C1 segment of cervical spinal cord (tissue), 14 donors: ENCODE measurements around the gene LRRC74B.
"Not testable (repeated sequence)": the region's sequence is repeated elsewhere in the genome, so short reads cannot be mapped to it uniquely, and the experiment has no call there.

Experiments used
- DNase-seq, 14 donors: peaks; one replicate each; lab custom pipeline; 2025; lab: John Stamatoyannopoulos, UW

LRRC74B gene

DNA sequence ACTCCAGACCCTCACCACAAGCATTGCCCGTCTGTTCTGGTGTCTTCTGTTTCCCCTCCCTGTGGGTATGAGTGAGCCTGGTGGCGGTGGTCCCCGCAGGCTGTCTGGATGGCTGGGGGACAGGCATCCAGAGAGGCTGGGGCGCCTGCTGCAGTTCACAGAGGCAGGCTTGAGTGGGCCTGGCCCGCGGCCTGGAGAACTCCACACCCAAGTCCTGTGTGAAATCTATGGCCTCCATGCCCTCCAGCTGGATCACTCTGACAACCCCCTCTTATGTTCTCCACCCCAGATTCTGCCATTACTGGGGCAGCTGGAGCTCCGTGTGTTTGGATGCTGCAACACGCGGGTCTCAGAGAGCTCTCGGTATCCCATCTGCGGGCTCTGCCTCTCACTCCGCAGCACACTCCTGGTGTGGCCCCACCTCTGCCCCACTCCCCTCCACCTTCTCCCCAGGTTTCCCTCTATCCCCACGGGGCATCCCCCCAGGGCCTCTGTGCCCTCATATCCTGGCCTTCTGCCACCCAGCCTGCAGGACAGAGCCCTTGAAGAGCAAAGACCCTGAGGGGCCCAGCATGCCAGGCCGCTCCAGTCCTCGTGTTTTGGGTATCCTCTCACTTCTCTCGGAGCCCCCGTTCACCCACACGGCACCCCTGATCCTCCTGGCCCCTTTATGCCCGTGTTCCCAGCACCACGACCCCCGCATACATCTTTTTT, 31.3 kb downstream of the LRRC74B start:
- no peak for DNase-seq

DNA sequence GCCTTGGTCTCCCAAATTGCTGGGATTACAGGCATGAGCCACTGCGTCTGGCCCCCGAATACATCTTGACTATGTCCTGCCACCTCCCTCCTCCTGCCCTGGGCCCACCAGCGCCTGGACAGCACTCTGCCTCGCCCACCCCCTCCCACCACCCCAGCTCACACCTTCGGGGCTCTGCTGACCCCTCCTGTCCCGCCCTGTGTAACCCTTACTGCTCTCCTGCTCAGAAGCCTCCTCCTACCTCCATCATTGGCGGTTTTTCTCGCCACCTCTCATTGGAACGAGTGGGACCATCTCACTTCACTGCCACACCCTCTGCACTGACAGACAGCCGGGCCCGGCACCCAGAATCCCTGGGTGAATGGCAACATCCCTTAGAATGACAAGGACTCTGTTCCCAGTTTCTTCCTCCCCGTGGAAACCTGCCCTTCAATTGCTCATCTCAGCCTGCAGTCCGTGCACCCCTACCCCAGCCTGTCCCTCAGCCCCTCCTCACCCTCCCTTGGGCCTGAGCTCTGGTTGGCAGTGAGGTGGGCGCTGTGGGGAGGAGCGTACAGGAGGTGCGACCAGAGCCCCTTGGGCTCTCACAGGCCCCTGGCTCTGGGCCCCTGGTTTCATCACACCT, 32.2 kb downstream of the LRRC74B start:
- DNase-seq, result no peak

DNA sequence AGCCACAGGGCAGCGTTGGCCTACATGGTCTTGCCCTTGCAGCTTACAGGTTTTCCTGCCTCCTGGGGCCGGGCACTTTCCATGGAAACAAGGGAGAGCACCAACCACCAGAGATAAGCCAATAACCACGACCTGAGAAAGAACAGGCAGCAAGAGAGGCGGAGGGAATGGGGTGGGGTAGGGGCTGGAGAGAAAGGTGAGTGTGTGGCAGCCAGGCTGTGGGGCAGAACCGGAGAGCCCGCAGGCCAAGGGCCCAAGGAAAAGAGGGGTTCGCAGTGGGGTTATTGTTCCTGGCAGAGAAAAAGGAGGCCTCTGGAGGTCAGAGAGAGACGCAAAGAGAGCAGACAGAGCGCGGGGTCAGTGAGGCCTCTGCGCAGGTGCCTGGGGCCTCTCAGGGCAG, 33.2 kb downstream of the LRRC74B start:
- no peak for DNase-seq

DNA sequence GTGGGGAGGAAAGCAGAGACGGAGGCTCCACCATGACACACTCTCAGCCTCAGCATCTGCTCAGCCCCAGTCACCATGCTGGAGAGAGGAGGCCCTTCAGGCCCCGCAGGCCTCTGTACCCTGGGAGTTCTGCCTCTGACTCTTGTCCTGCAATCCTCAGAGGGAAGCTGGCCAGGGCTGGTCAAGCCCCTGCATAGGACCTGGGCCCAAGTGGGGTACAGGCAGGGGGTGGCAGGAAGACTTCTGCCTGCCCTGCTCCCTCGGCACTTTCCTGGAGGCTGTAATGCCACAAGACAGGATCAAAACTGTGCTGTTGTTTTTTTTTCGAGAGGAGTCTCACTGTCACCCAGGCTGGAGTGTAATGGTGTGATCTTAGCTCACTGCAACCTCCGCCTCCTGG, 33.7 kb downstream of the LRRC74B start:
- no peak for DNase-seq

DNA sequence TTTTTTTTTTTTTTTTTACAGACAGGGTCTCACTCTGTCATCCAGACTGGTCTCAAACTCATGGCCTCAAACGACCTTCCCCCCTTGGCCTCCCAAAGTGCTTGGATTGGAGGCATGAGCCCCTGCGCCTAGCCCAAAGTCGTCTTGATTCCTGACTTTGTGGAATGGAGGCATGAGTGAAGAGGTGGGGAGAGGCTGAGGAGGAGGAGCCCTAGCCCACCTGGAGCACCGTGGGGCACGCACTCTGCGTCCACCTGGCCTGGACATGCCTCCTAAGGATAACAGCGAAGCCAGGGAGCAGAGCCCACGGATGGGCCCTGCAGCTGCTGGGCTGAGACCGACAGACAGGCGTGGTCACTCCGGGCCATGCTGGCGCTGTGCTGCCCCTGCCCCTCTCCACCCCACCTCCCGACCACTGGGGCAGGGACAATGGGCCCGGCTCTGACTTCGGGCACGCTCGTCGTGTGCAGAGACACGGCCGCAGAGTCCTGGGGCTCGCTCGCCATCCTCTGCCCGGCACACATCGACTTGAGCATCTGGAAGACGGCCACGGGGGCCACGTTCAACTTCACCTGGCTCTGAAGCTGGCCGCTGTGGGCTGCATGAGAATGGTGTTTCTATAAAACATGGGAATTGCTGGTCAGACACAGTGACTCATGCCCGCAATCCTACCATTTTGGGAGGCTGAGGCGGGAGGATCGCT, 34.8 kb downstream of the LRRC74B start:
- DNase-seq, result no peak

DNA sequence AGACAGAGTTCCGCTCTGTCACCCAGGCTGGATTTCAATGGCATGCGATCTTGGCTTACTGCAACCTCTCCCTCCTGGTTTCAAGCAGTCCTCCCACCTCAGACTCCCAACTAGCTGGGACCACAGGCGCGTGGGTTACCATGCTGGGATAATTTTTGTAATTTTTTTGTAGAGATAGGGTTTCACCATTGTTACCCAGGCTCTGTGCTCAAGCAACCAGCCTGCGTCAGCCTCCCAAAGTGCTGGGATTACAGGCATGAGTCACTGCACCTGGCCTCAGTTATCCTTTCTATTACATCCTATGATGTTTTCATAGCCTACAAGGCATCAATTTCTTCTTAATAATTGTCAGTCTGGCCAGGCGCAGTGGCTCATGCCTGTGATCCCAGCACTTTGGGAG, 36.5 kb downstream of the LRRC74B start:
- no peak for DNase-seq

DNA sequence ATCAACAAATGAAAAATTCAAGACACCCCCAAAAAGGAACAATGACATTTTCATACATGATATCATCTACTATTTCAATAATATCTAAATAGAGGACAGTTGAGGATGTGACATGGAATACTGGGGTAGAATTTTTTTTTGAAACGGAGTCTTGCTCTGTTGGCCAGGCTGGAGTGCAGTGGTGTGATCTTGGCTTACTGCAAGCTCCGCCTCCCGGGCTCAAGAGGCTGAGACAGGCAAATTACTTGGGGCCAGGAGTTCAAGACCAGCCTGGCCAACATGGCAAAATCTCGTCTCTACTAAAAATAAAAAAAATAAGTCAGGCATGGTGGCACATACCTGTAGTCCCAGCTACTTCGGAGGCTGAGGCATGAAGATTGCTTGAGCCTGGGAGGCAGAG, 41.4 kb downstream of the LRRC74B start:
- no peak for DNase-seq

DNA sequence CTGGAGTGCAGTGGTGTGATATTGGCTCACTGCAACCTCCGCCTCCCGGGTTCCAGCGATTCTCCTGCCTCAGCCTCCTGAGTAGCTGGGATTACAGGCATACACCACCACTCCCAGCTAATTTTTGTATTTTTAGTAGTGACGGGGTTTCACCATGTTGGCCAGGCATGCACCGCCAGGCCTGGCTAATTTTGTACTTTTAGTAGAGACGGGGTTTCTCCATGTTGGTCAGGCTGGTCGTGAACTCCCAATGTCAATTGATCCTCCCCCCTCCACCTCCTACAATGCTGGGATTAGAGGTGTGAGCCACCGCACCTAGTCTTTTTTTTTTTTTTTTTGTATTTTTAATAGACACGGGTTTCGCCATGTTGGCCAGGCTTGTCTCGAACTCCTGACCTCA, 42.2 kb downstream of the LRRC74B start:
- not testable (repeated sequence) for DNase-seq

DNA sequence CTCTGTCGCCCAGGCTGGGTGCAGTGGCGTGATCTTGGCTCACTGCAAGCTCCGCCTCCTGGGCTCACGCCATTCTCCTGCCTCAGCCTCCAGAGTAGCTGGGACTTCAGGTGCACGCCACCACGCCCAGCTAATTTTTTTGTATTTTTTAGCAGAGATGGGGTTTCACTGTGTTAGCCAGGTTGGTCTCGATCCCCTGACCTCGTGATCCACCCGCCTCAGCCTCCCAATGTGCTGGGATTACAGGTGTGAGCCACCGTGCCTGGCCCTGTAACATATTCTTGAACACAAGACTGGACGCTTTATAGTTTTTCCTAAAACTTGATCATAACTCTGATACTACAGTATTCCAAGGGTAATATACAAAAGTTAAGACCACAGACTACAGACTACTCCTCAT, 45.5 kb downstream of the LRRC74B start:
- not testable (repeated sequence) for DNase-seq

DNA sequence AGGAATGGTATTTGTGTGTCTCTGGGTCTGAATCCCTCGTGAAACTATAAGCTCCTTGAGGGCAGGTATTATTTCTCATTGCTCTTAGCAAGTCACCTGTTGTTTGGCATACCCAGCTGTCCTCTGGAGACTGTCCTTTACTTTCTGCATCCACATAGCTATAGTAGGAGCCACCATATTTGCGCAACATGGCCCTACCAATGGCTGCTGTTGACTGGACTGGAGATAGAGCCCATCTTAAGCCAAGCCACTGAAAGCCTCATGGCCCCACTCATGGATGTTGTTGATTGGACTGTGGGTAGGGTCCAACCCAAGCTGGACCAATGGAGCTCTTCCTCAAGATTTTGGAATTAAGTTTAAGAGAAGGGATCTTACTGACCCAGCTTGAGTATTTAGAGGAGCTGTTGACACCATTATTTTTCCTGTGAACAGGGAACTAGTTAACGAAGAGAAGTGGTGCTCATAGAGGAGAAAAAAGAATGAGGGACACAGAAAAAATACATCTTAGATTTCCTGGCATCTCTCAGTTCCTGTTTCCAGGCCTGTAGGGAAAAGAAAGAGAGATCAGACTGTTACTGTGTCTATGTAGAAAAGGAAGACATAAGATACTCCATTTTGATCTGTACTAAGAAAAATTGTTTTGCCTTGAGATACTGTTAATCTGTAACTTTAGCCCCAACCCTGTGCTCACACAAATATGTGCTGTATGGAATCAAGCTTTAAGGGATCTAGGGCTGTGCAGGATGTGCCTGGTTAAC, 47.2 kb downstream of the LRRC74B start:
- DNase-seq, result no peak

DNA sequence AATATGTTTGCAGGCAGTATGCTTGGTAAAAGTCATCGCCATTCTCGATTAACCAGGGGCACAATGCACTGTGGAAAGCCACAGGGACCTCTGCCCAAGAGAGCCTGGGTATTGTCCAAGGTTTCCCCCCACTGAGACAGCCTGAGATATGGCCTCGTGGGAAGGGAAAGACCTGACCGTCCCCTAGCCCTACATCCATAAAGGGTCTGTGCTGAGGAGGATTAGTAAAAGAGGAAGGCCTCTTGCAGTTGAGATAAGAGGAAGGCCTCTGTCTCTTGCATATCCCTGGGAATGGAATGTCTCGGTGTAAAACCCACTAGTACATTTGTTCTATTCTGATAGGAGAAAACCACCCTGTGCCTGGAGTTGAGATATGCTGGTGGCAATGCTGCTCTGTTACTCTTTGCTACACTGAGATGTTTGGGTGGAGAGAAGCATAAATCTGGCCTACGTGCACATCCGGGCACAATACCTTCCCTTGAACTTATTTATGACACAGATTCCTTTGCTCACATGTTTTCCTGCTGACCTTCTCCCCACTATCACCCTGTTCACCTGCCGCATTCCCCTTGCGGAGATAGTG, 47.9 kb downstream of the LRRC74B start:
- DNase-seq, result not testable (repeated sequence)

DNA sequence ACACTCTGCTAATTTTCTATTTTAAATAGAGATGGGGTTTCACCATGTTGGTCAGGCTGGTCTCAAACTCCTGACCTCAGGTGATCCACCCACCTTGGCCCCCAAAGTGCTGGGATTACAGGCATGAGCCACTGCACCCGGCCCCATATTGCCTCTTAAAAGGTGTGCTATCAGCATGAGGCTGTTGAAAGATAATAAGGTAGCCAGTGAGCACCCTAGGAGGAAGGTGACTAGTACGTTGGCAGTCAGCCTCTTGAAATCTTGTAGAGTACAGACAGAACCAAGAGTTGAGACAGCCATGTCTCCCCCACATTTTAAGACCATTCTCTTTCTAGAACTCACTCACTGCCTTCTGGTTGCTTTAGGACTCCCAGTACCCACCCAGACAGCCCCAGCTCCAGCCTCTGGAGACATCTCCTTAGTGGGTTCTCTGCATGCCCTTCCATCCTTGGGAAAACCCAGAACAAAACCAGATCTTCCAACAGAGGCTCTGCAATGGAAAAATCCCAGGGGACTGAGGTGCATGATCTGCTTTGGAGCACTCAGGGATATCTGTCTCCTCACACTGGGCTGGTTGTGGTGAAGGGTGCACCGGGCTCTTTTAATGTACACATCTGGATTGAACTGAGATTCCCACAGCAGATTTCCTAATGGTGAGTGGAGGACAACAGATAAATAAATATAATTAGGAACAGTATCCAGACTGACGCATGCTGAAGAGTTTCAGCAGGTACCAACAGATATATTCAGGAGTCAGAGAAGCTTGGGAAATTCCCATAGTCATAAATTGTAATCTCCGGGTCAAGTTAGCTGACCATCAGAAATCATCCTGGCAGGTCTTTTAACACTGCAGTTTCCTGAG, 49.4 kb downstream of the LRRC74B start:
- DNase-seq, result no peak

DNA sequence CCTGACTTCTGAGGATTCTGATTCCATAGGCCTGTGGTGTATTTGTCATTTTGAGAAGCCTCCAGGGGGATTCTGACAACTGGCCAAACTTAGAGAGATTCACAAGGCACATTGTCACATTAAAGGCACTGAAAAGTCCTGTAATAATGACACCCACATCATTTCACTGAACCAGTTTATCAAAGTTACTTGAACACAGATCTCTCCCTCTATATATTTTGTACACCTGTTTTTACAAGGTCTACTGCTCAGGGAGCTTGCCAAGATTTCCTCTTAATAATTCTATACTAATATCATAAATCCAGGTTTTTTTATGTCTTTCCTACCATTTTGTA, 50.0 kb downstream of the LRRC74B start:
- DNase-seq, result no peak

DNA sequence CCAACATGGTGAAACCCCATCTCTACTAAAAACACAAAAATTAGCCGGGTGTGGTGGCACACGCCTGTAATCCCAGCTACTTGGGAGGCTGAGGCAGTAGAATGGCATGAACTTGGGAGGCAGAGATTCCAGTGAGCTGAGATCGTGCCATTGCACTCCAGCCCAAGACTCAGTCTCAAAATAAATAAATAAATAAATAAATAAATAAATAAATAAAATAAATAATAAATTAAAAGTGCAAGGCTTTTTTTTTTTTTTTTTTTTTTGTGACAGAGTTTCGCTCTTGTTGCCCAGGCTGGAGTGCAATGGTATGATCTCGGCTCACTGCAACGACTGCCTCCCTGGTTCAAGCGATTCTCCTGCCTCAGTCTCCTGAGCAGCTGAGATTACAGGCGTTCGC, 51.1 kb downstream of the LRRC74B start:
- DNase-seq, result not testable (repeated sequence)

DNA sequence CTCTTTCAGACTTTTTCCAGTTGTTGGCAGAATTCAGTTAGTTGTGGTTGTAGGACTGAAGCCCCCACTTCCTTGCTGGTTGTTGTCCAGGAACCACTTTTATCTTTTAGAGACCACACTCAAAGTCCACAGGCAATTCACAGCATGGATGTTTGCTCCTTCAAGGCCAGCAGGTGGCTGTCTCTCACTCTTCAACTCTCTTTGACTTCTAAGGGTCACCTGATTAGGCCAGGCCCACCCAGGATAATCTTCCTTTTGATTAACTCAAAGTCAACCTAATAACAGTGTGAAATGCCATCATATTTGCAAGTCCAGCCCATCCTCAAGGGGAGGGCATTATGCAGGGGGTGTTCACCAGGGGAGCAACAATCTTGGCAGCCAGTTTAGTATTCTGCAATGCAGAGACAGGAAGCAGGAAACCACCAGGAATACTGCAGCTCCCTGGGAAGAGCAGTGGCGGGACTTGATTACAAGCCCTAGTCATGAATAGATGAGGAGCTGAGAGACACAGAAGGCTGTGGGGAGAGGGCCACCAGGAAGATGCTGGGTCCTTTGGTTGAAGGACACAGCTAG, 52.4 kb downstream of the LRRC74B start:
- DNase-seq, result no peak

DNA sequence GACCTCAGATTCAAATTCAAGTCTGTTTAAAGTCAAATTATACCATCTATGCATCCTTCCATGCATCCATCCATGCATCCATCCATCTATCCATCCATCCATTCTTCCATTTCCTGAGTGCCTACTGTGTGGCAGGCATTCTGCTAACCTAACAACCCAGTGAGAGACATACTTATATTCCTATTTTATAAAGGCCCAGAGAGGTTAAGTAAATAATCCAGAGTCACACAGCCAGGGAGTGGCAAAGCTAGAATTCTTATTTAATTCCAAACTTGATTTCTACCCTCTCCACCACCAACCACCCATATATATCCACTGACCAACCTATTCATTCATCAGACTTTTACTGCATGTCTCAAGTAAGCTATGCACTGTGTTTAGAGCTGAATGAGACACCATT, 53.8 kb downstream of the LRRC74B start:
- DNase-seq, result no peak

DNA sequence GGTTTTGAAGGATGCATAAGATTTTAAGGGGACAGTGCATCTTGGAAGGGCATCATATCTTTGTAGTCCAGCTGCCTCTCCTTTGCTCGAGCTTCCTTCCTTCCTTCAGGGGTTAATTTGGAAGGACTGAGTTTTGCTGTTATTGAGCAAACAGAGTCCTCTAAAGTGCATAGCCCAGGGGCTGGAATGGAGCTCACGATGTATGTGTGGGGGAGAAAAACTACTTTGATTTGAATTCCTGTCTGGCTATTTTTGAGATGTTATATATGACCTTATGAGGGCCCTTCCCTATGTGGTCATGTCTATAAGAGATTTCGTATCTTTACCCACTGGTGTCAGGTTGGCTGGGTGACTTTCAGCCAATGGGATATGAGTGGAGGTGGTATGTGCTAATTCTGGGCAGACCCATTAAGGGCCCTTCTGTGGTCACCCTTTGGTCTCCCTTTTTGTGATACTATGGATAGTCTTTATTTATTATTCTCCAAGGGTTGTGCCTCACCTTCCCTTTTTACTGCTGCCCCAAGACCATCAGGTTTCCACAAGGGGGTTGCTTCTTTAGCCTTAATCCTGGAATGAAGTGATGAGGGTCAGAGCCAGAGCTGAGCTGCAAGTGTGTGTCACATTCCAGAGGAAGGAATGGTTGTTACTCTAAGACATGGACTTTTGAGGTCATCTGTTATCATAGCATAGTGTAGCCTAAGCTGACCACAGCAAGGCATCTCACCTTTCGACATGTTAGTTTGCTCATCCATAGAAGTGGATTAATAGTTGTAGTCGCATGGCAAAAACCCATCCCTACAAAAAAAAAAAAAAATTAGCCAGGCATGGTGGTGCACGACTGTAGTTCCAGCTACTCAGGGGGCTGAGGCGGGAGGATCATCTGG, 54.6 kb downstream of the LRRC74B start:
- no peak for DNase-seq

DNA sequence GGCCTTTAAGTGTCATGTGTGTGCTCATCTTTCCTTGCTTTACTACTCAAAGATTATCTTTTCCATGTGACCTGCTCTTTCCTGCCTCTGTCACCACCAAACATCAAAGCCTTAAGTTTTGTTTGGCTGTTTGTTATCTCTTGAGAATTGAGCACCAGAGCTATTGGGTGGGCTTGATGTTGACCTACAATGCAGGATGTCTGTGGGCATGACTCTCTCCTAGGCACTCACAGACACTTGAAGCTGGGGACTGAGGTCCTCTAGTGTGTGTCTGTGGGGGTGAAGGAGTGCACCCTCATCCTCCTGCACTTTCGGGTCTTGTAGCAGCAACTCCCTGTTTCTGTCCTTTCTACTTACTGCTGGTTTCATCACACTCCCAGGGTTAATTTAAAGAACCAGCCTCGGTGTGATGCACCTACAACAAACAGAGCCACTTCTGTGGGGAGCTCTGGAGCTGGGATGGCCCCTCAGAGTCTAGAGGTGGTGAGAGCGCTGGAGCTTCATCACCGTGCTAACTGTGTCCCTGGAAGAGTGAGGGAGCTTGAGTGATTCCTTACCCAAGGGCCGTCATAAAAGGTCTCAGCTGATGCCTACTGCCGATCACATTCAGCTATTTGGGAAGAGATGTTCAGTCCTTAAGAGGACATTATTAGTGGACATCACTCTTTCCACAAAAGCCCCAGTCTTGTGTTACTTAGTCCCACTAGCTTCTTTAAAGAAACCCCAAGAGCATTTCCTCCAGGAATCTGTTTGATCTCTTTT, 56.3 kb downstream of the LRRC74B start:
- no peak for DNase-seq
